Thoracic aorta (tissue), 2 donors: ENCODE measurements around the gene RAB1B. TPM values are rescaled to one million over a fixed set of nuclear protein-coding genes. Genes with fewer than 3 reads are reported as not detected.
A peak's percentile ranks its signal among the peaks of the same experiment; 100 is the strongest.

Experiments used
- ATAC-seq: fragments of 150-250 bp; one replicate; pipeline ENCODE4 v1.8.0; 2017; ENCODE audit warnings: low read depth; ENCODE audit not compliant: insufficient number of reproducible peaks, low FRiP score
- DNase-seq: peaks from one replicate; pipeline ENCODE4 v3.0.0-alpha.2; 2020; ENCODE audit warnings: low spot score
- H3K27ac ChIP-seq, 2 donors: fragments of 200-600 bp; sonication (generic); 1 replicate in 1 of 2; 2 replicates in 1 of 2; pipeline ENCODE4 v1.5.1; 2016; ENCODE audit warnings: mild to moderate bottlenecking in 2 of 2, moderate library complexity in 2 of 2
- H3K27me3 ChIP-seq: fragments of 200-600 bp; sonication (generic); replicated peaks from 2 replicates; pipeline ENCODE4 v1.6.0; 2016; ENCODE audit warnings: mild to moderate bottlenecking; ENCODE audit not compliant: insufficient read depth
- H3K36me3 ChIP-seq: fragments of 200-600 bp; sonication (generic); one replicate; pipeline ENCODE4 v1.5.1; 2016
- H3K4me1 ChIP-seq, 2 donors: fragments of 200-600 bp; sonication (generic); 1 replicate in 1 of 2; 2 replicates in 1 of 2; pipeline versions ENCODE4 v1.5.1 to v1.6.0; 2016; ENCODE audit warnings: low read depth in 2 of 2, mild to moderate bottlenecking in 1 of 2; ENCODE audit not compliant: control insufficient read depth in 1 of 2
- H3K4me3 ChIP-seq: fragments of 200-600 bp; sonication (generic); 2 replicates; pipeline ENCODE4 v1.5.1; 2016; ENCODE audit warnings: mild to moderate bottlenecking
- H3K9me3 ChIP-seq: fragments of 200-600 bp; sonication (generic); 2 replicates; pipeline ENCODE4 v1.5.1; 2016
- CTCF ChIP-seq: fragments of 200-600 bp; sonication (generic); IDR thresholded peaks from one replicate; pipeline ENCODE4 v1.5.1; 2019; ENCODE audit warnings: antibody characterized with exemption
- total RNA-seq, 2 donors: library from RNA; depleted of rRNA; stranded (reverse); fragments of >200 nt; gene quantifications; one replicate each; pipeline versions ENCODE4 v1.1.0 to v1.2.3, GENCODE V29; 2016

The RAB1B gene
- total RNA-seq, 2 donors from 2014 or later: 57.2 to 96.0 TPM

- peak overlapping the region; percentile 73 to 81 for H3K27ac ChIP-seq
- H3K36me3 ChIP-seq: no peaks in the 10 kb centered on the region
- H3K9me3 ChIP-seq: no peaks in the 10 kb centered on the region
- DNase-seq (no peak), ATAC-seq (peak; percentile 7)
- peaks cover 22 to 41% of the 10 kb centered on the region in 2 donors for H3K4me1 ChIP-seq
- TF ChIP-seq CTCF: no peak
- peak overlapping the region; percentile 71 for H3K4me3 ChIP-seq
- H3K27me3 ChIP-seq: no peaks in the 10 kb centered on the region
Observed at GRCh38 chr11:66289548-66290329, 21.3 kb downstream of the RAB1B start.

- H3K27me3 ChIP-seq: no peaks in the 10 kb centered on the region
- H3K4me3 ChIP-seq: no peak overlapping the region
- H3K9me3 ChIP-seq: no peaks in the 10 kb centered on the region
- no peak overlapping the region for H3K27ac ChIP-seq
- TF ChIP-seq CTCF: no peak
- no peaks in the 10 kb centered on the region for H3K36me3 ChIP-seq
- no peak for ATAC-seq
- no peak for DNase-seq
- H3K4me1 ChIP-seq: peaks cover 22 to 39% of the 10 kb centered on the region in 2 donors
Observed at GRCh38 chr11:66290330-66290621, 21.8 kb downstream of the RAB1B start.

- no peak for TF ChIP-seq CTCF
- DNase-seq: no peak
- no peaks in the 10 kb centered on the region for H3K27me3 ChIP-seq
Observed at GRCh38 chr11:66291303-66291705, 22.9 kb downstream of the RAB1B start.

DNA sequence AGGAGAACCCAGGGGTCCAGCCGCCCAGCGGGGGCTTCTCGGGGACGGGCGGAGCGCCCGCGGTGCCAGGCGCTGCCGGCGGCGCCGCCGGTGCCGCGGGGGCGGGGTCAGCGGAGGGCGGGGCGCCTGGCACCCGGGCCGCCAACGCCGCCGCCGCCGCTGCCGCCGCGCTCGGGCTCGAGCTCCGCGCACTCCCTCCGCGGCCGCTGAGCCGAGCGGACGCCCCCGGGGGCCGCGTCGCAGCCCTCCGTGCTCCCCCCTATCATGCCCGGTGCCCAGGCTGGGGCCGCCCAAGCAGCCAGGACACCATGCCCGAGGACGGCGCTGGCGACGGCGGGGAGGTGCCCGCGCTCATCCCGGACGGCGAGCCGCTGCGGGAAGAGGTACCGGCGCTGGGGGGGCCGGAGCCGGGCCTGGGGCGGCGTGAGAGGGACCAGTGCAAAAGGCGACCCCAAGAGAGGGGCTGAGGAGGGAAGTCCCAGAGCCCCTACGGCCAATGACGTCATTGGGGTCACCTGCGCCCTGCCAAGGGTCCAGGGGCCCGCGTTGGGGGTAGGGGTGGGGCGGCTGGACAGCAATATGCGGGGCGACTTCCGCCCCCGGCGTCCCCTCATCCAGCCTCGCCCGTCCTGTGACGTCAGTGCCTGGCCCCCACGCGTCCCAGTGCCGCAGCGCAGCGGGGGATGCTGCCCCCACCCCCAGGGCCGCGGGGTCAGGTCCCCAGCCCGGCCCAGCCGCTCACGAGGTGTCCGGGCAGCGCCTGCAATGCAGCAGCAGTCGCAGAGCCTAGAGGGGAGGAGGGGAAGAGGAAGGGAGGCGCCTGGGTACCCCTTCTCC is 23.5 kb downstream of the RAB1B start, which contains the start of gene TMEM151A:
TMEM151A (plus strand) TSS at position 189 of the 837 bp plus-strand sequence; CDS start at position 309, 120 bp downstream.
- H3K27me3 ChIP-seq: no peaks in the 10 kb centered on the region
- no peak within 1 kb of the TSS for H3K27ac ChIP-seq
- H3K4me1 ChIP-seq: peaks cover 22 to 35% of the 10 kb centered on the region in 2 donors
- ATAC-seq (no peak), DNase-seq (no peak)
- H3K4me3 ChIP-seq: peak within 1 kb of the TSS; percentile 71
- no peaks in the 10 kb centered on the region for H3K36me3 ChIP-seq
- no peaks in the 10 kb centered on the region for H3K9me3 ChIP-seq
- TF ChIP-seq CTCF: no peak

More at GRCh38 chr11:66291303-66291705, 22.9 kb downstream of the RAB1B start:
- peak overlapping the region; percentile 71 for H3K4me3 ChIP-seq
- H3K36me3 ChIP-seq: no peaks in the 10 kb centered on the region
- ATAC-seq: no peak
- no peaks in the 10 kb centered on the region for H3K9me3 ChIP-seq
- no peak overlapping the region for H3K27ac ChIP-seq
- peaks cover 22 to 37% of the 10 kb centered on the region in 2 donors for H3K4me1 ChIP-seq
